K562 (cell line): ENCODE results near the gene CPNE2. TPM values are rescaled to one million over a fixed set of nuclear protein-coding genes. Genes with fewer than 3 reads are reported as not detected.
A peak's percentile ranks its signal among the peaks of the same experiment; 100 is the strongest.

ENCODE experiments used
- ADNP ChIP-seq: fragments of 200-800 bp; sonication (Bioruptor generic); IDR thresholded peaks from 2 replicates; pipeline ENCODE4 v1.6.1; 2016; ENCODE audit warnings: missing genetic modification characterization, missing compliant biosample characterization
- BCOR ChIP-seq: fragments of 450-650 bp; IDR thresholded peaks from 2 replicates; pipeline ENCODE4 v1.6.1; 2016
- BRD9 ChIP-seq: fragments of 450-650 bp; IDR thresholded peaks from 2 replicates; pipeline ENCODE4 v1.6.1; 2018; ENCODE audit warnings: low read depth; ENCODE audit not compliant: partially characterized antibody
- CBFA2T3 ChIP-seq: fragments of 450-650 bp; IDR thresholded peaks from 2 replicates; pipeline ENCODE4 v1.6.1; 2017
- DLX4 ChIP-seq: fragments of 250-450 bp; sonication (Bioruptor Pico); IDR thresholded peaks from 2 replicates; pipeline ENCODE4 v1.6.1; 2021; ENCODE audit warnings: mild to moderate bottlenecking
- DMBX1 ChIP-seq: fragments of 250-450 bp; sonication (Bioruptor Pico); IDR thresholded peaks from 2 replicates; pipeline ENCODE4 v1.8.0; 2022; ENCODE audit warnings: inconsistent platforms, mild to moderate bottlenecking, moderate library complexity, borderline replicate concordance
- ESRRA ChIP-seq: fragments of 450-650 bp; IDR thresholded peaks from 2 replicates; pipeline ENCODE4 v1.6.1; 2014; ENCODE audit warnings: low read depth, mild to moderate bottlenecking, moderate library complexity, borderline replicate concordance
- FUS ChIP-seq: fragments of 200-400 bp; formaldehyde crosslinking; optimal IDR thresholded peaks from 2 replicates; pipeline ENCODE3; 2017; ENCODE audit warnings: low read depth, low read length
- HINFP ChIP-seq: fragments of 450-650 bp; conservative IDR thresholded peaks from 2 replicates; pipeline ENCODE4 v1.6.1; 2016; ENCODE audit warnings: missing genetic modification characterization, low read depth, mild to moderate bottlenecking, control low read depth, missing compliant biosample characterization
- IRF9 ChIP-seq: fragments of 450-650 bp; IDR thresholded peaks from 2 replicates; pipeline ENCODE4 v1.6.1; 2016; ENCODE audit warnings: missing biosample characterization, missing genetic modification characterization
- MITF ChIP-seq: IDR thresholded peaks from 2 replicates; pipeline ENCODE4 v1.6.1; 2014; ENCODE audit warnings: antibody characterized with exemption
- NR2C2 ChIP-seq, 2 experiments: fragments of 200-800 bp in 1 of 2; sonication (Bioruptor generic) in 1 of 2; sonication (generic) in 1 of 2; formaldehyde crosslinking in 1 of 2; IDR thresholded peaks; 2 replicates each; pipeline versions ENCODE4 v1.6.1 to v1.8.0; 2016 to 2022; ENCODE audit warnings: mild to moderate bottlenecking in 1 of 2, missing compliant biosample characterization in 1 of 2, missing genetic modification characterization in 1 of 2, missing genetic modification reagents in 1 of 2
- PHF21A ChIP-seq: fragments of 450-650 bp; IDR thresholded peaks from 2 replicates; pipeline ENCODE4 v1.6.1; 2017; ENCODE audit warnings: low read depth, borderline replicate concordance
- POLR2AphosphoS2 ChIP-seq: IDR thresholded peaks from 2 replicates; pipeline ENCODE4 v1.6.1; 2012; ENCODE audit warnings: low read length, improper control_type of control experiment
- RBFOX2 ChIP-seq: fragments of 200-400 bp; formaldehyde crosslinking; IDR thresholded peaks from 2 replicates; pipeline ENCODE4 v1.6.1; 2017; ENCODE audit warnings: low read depth, mild to moderate bottlenecking, low read length, moderate library complexity
- SIRT6 ChIP-seq: IDR thresholded peaks from one replicate; pipeline ENCODE4 v1.6.1; 2012; ENCODE audit warnings: low read depth, mild to moderate bottlenecking, control low read depth, inconsistent platforms, low read length, moderate library complexity
- SMARCA5 ChIP-seq: fragments of 450-650 bp; IDR thresholded peaks from 2 replicates; pipeline ENCODE4 v1.6.1; 2016
- SMARCC2 ChIP-seq: fragments of 450-650 bp; IDR thresholded peaks from 2 replicates; pipeline ENCODE4 v1.6.1; 2017; ENCODE audit warnings: antibody characterized with exemption, moderate library complexity, mild to moderate bottlenecking, low read depth
- SMARCE1 ChIP-seq: fragments of 450-650 bp; IDR thresholded peaks from 2 replicates; pipeline ENCODE4 v1.7.1; 2016; ENCODE audit warnings: mild to moderate bottlenecking
- SP1 ChIP-seq: sonication (generic); formaldehyde crosslinking; IDR thresholded peaks from 2 replicates; pipeline ENCODE4 v1.8.1; 2022; ENCODE audit warnings: mild to moderate bottlenecking, missing genetic modification reagents
- SUPT5H ChIP-seq: fragments of 450-650 bp; IDR thresholded peaks from 2 replicates; pipeline ENCODE4 v1.6.1; 2016
- THRA ChIP-seq: fragments of 450-650 bp; IDR thresholded peaks from 2 replicates; pipeline ENCODE4 v1.6.1; 2017; ENCODE audit warnings: mild to moderate bottlenecking, moderate library complexity
- VEZF1 ChIP-seq: fragments of 200-800 bp; sonication (Bioruptor generic); IDR thresholded peaks from 2 replicates; pipeline ENCODE4 v1.6.1; 2017; ENCODE audit warnings: missing genetic modification characterization, missing compliant biosample characterization
- YBX1 ChIP-seq: fragments of 450-650 bp; IDR thresholded peaks from 2 replicates; pipeline ENCODE4 v1.7.1; 2016; ENCODE audit warnings: mild to moderate bottlenecking
- ZNF24 ChIP-seq: fragments of 450-650 bp; IDR thresholded peaks from 2 replicates; pipeline ENCODE4 v1.6.1; 2016
- polyA plus RNA-seq, 8 experiments: library from polyadenylated mRNA; depleted of rRNA in 4 of 8; stranded (reverse) in 5 of 8; unstranded in 3 of 8; fragments of >200 nt; fragmentation: Nextera tagmentation in 2 of 8; fragmentation: Illumina TruSeq in 1 of 8; extraction: Ambion mirVana in 2 of 8; extraction: Trizol in 1 of 8; gene quantifications; 2 replicates each; pipeline versions ENCODE4 v1.2.1 to v1.2.3, GENCODE V29; 2011 to 2014; ENCODE audit warnings: inconsistent platforms in 1 of 8, missing spikeins in 1 of 8
- total RNA-seq, 7 experiments: library from RNA; depleted of rRNA in 6 of 7; stranded (reverse); fragments of >200 nt in 6 of 7; fragmentation: Illumina TruSeq in 2 of 7; extraction: Trizol in 2 of 7; gene quantifications; 2 replicates each; pipeline versions ENCODE4 v1.2.1 to v1.2.3, GENCODE V29; 2011 to 2021; ENCODE audit warnings: low replicate concordance in 1 of 7

Gene CPNE2
- total and polyA plus RNA-seq, 9 of the 15 experiments (the other 6 are each of a cell fraction or from before 2014, with no cell fraction given): 3.0 to 13.9 (median 8.6) TPM

GRCh38 chr16:57106767-57107166, 14.4 kb downstream of the CPNE2 start (continued):
- TF ChIP-seq SMARCA5: 0 out of 2 replicates have a peak, but pooled peaks have one; percentile 60
- peak; percentile 45; the same call in 1 of the 2 replicates for TF ChIP-seq ESRRA
- no peak for TF ChIP-seq MITF
- TF ChIP-seq FUS: no peak
- peak; percentile 77 for TF ChIP-seq BCOR
- TF ChIP-seq POLR2AphosphoS2: no peak
- TF ChIP-seq SUPT5H: no peak
- 0 out of 2 replicates have a peak, but pooled peaks have one; percentile 29 for TF ChIP-seq ADNP (tag)
- TF ChIP-seq IRF9 (tag): no peak
- TF ChIP-seq VEZF1 (CRISPR knock-in tag): no peak
- no peak for TF ChIP-seq DMBX1
- no peak for TF ChIP-seq SMARCC2
- no peak for TF ChIP-seq DLX4 (CRISPR knock-in tag)
- no peak for TF ChIP-seq HINFP (tag)
- no peak for TF ChIP-seq YBX1
- TF ChIP-seq CBFA2T3: no peak
- no peak for TF ChIP-seq ZNF24
- no peak for TF ChIP-seq SIRT6
- no peak for TF ChIP-seq SP1 (CRISPR knock-in tag)
- TF ChIP-seq RBFOX2: no peak
- no peak for TF ChIP-seq PHF21A
- TF ChIP-seq NR2C2 (CRISPR knock-in tag; IDR thresholded peaks at IDR 0.05): no peak
- no peak for TF ChIP-seq NR2C2 (tag; IDR thresholded peaks at IDR 0.05)
- TF ChIP-seq BRD9: no peak
- no peak for TF ChIP-seq THRA
- no peak for TF ChIP-seq SMARCE1
